ENCODE measurements around the gene FOXN4.

FOXN4 gene

DNA sequence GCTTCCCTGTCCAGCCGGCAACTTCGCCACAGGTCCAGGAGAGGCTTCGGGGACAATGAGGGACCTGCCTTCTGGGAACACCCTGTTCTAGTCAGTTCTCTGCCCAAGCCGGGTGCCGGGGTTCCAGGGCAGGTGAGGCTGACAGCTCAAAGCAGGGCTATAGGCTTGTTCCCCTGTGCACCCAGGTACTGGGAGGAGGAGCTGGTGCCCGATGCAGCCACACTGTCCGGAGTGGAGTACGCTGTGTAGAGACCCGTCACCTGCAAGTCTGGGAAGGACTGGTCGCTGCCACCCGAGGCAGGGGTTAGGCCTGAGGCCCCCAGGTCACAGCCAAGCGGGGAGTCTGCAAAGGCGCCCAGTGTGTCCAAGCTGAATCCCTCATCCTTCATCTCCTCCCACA, 29.6 kb downstream of the FOXN4 start:
- no peak for DNase-seq (ENCODE audit: low read depth, low spot score)

DNA sequence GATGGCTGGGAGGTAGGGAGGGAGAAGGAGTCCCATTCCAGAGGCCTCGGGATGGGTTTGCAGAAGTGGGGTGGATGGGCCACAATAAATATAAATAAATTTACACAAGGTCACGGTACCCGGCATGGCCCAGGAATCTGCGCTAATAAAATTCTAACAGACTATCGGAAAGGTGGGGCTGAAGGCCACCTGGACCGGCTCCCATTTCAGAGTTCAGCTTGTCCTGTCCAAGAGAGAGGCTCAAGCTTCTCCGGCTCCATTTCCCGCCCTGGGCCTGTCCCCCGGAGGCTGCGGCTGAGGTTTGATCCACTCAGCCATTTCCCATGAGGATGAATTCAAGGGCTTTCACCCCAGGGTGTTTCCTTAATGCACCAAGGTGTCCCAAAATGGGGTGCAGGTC, 30.2 kb downstream of the FOXN4 start:
- DNase-seq (ENCODE audit: low read depth, low spot score), result no peak

DNA sequence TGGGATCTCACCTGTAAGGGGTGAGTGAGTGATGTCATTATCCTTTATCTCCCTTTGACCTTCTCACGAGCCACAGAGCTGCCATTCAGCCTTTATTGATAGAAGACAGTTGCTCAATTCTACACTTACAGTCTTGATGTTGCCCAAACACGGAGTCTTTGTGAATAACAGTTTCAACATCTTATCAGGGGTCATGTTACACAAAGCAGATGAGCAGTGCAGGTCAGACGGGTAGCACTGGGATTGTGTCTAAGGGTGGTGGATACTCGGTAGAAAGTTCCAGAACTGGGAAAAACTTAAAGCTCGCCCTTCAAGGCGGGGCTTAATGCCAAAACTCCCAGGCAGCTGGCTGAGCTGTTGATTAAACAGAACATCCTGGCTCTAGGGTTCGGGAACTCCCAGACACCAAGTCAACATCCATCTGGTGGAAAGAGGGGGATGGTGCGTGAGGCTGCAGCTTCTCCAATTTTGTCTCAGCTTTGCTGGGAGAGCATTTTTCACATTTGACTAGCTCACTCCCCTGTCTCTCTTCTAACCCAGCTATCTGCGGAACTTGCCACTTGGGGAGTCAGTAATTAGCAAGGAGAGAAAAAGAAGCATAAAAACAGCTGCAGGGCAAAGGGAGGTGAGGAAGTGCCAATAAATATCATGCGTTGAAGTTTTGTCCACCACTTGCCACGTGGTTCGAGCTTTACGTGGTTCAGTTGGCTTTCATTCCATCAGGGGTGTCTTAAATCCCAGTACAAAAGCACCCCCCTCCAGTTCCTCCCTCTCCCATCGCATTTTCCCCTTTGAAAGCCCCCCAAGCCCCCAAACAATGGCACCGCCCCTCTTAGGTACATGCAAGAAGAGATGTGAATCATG, 31.0 kb downstream of the FOXN4 start:
- DNase-seq (ENCODE audit: low read depth, low spot score), result no peak

DNA sequence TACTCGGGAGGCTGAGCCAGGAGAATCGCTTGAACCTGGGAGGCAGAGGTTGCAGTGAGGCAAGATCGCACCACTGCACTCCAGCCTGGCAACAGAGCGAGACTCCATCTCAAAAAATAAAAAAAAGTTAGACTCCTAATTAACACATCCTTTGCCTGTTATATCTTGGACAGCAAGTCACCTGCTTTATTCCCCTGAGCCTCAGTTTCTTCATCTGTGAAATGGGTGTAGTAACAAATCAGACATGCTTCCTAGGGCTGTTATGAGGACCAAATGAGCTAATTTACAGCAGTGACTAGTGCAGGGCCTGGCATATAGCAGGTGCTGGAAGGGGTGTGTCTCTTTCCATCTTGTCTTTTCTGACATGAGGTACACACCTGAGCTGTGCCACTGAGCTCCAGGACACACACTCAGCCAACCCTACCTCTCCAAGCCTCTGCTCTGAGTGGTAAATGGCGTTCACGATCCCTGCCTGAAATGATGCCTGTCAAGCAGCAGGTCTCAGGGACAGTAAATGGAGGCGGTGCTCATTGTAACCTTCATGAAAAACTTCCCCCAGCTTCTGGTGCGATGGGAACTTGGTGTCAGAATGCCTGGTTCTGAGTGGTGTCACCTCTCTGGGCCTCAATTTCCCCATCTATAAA, 31.7 kb downstream of the FOXN4 start:
- no peak for DNase-seq (ENCODE audit: low read depth, low spot score)

DNA sequence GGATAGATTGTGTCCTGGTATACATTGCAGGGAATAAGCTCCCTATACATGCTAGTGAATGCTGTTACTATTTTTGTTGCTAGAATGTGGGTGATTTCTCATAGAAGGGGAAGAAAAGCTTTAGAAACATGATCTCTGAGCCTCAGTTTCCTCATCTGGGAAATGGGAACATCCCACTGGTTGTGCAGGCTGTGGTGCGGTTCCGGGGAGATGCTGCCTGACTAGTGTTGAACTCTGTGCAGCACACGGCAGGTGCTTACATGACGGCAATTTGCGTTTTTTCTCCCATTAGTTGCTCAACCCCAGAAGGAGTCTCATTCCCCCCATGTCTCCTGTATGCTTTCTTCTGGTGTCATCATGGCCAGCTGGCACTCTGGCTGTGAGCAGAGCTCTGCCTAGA, 32.9 kb downstream of the FOXN4 start:
- DNase-seq (ENCODE audit: low read depth, low spot score), result no peak

DNA sequence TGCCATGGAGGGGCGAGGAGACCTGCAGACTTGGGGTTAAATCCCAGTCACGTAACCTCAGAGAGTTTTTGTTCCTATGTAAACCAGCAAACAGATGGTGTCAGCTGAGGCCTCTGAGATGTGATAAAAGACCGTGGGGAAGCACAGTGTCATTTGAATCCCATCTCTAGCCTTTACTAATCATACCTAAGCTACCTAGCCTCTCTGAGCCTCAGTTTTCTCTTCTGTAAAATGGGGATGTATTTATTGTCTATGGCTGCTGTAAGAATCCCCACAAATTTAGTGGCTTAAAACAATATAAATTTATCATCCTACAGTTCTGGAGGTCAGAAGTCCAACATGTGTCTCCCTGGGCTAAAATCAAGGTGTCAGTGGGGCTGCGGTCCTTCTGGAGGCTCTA, 33.9 kb downstream of the FOXN4 start:
- no peak for DNase-seq (ENCODE audit: low read depth, low spot score)

DNA sequence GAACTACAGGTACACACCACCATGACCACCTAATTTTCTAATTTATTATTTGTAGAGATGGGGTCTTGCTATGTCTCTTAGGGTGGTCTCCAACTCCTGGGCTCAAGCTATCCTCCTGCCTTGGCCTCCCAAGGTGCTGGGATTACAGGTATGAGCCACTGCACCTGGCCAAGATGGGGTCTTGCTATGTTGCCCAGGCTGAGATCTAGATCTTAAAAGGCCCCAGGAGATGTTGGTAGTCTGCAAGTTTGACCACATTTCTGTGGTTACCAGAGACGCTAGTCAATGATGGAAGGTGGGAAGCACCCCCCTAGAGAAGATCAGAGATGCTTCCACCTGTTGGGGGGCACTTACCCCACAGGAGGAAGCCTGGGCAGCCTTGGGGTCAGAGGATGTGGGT, 34.7 kb downstream of the FOXN4 start:
- DNase-seq (ENCODE audit: low read depth, low spot score), result no peak

DNA sequence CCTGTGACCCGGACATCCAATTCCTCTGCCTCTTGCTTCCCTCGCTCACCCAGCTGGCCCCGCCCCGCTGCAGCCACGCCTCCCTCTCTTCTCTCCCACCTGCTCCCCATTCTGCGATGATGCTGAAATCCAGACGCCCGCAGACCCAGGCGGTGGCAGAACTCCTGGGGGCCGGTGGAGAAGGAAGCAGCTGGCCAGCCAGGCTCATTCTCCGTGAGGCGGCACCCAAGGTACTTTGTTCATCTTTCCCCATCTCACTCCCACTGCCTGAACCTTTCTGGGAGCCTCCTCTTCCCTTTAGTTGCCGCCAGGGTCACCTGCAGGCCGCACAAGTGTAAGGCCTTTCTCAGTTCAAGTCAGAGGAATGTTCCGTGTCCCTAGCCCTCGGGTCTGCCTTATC, 35.7 kb downstream of the FOXN4 start:
- no peak for DNase-seq (ENCODE audit: low read depth, low spot score)

DNA sequence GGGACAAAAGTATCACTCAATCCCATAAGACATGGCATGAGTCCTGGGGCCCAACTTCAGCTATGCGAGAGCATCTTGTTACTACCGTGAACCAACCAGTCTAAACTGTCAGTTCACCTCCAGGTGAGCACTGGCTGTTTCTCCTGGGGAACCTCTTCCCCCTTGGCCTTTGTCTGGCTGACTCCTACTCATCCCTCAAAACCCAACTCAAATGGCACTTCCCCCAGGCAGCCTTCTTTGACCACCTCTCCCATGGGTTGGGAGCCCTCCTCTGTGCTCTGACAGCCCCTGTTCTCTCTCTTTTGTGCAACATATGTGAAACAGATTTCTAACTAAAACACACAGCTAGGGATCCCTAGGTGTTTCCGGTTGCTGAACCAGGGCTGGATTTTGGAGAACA, 37.7 kb downstream of the FOXN4 start:
- no peak for DNase-seq (ENCODE audit: low read depth, low spot score)

DNA sequence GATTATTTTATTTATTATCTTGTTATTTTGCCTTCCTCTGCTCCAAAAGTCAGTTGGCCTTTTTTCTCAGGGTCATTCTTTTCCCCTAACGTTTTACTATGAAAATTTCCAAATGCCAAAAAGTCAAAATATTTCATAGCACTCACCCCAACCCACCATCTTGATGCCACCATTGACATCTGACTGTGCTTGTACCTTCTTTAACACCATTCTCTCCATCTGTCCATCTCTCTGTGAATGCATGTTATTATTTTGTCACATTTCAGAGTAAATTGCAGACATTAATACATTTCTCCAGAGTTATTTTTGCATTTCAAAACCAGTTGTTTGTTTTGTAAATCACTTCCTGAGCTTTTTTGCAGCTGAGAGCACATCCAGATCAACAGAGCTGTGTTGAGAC, 38.6 kb downstream of the FOXN4 start:
- no peak for DNase-seq (ENCODE audit: low read depth, low spot score)

DNA sequence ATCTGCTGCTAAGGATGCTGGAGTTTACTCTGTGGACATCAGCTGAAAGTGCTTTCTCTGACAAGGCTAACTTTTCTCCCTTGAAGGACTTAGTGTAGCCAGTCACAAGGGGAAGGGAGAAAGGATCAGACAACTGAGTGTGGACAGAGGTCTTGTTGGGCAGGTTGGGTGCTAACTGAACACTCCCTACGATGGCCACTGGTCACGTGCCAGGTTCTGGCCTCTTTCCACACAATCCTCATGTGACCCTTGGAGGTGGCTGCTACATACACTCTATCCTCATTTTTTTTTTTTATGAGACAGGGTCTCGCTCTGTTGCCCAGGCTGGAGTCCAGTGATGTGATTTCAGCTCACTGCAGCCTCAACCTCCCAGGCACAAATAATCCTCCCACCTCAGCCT, 39.7 kb downstream of the FOXN4 start:
- no peak for DNase-seq (ENCODE audit: low read depth, low spot score)

DNA sequence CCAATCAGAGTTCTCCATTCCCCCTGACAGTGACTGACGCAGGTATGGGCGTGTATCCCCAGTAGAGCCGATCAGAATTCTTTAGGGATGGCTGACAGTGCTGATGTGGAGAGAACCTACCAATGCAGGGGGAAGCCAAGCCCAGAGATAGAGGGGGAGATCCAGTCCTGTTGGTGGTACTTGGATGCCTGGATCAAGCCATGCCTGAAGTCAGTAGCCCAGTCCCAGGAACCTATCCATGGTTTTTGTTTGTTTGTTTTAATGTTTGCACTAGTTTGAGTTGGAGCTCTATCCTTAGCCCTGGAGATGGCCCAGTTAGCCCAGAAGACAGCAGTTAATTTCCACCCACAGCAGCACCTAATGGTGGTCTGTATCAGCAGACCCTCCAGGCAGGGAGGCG, 40.2 kb downstream of the FOXN4 start:
- no peak for DNase-seq (ENCODE audit: low read depth, low spot score)

DNA sequence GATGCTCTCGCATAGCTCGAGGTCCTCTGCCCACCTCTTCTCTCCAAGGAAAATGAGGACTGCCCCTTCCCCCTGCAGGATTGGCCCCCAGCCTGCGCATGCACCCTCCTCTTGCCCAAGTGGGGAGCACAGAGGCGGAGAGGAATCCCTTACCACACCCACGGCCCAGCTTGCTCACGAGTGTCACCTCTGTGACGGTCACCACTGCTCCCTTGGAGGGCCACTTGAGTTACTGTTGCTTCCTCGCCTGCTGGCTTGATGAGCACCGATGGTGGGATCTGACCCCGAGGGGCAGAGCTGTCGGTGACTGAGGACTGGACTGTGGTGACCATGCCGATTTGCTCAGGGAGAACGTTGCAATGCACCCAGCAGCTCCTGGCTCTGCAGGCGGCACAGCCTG, 41.7 kb downstream of the FOXN4 start:
- no peak for DNase-seq (ENCODE audit: low read depth, low spot score)

DNA sequence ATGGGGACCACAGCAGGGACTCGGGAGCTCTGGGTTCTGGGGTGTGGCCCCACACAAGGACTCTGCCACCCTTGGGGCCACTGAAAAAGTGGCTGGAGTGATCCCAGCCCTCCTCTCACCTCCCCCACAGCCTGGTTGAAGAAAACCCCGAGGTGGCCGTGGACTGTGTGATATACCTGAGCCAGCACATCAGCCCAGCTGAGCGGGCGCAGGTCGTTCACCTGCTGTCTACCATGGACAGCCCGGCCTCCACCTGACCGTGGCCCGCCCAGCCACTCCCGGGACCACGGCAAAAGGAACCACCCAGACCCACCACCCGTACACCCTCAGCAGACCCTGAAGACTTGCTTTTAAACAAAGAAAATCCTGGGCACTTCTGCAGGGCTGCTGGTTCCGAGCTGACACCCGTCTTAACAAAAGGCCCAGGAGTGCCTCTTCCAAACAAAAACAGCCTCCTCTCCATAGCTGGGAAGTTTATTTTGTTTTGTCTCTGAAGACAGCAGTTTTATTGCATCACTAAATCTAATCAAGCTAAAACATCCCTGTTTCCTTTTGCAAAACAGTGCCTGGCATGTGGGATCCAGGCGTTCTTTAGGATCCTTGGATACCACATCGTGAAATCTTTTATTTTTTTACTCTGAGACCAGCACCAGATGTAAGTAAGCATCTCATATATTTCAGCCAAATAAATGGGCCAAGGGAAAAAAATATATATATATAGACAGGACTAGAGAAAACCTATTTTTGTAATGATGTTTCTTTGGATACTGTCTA, 42.8 kb downstream of the FOXN4 start:
- no peak for DNase-seq (ENCODE audit: low read depth, low spot score)

DNA sequence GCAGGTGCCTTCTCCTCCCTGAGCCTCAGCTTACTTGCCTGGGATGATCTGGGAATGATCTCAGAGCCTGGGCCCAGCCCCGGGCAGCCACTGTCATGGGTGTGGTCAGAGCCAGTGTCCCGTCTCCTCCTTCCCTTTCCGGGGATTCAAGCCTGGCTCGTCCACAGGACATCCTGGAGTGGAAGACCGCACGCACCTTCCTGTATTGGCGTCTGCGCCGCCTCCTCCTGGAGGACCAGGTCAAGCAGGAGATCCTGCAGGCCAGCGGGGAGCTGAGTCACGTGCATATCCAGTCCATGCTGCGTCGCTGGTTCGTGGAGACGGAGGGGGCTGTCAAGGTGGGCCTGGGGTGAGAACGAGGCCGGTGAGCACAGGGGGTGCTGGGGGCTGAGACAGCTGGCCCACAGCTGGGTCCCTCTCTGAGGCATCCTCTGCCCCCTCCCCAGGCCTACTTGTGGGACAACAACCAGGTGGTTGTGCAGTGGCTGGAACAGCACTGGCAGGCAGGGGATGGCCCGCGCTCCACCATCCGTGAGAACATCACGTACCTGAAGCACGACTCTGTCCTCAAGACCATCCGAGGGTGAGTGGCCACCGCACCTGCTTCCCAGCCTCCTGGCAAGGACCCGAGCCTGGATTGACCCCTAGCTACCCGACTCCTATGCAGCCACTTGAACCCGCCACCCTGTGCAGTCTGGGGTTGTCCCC, 44.0 kb downstream of the FOXN4 start:
- no peak for DNase-seq (ENCODE audit: low read depth, low spot score)

DNA sequence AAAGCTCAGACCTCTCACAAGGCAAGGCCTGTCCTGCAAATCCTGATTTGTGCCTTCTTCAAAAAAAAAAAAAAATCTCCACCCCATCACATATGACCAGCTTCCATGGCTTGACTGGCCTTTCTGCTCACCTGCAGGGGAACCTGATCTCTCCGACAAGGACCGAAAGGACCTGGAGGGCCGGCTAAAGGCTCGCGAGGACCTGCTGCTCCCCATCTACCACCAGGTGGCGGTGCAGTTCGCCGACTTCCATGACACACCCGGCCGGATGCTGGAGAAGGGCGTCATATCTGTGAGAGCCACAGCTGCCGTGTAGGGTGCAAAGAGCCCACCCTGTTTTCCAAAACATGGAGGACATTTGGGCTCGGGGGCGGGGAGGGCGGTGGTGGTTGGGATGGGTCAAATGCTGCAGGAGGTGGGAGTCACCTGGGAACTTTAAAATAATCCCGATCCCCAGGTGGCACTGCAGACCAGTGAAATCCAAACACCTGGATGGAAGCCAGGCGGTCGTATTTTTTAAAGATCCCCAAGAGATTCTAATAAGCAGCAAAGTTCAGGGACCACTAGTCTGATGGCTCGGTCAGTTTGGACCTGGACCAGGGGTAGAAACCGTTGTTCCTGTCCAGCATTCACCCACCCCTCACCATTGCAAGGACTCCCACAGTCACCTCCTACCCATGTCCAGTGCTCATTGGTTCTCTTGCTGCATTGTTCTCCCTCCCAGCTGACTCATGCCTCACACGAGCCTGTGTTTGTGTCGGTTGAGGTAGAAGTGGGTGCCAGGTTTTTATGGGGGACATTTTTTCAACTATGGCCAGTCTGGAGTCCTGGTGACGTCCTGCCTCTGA, 44.8 kb downstream of the FOXN4 start:
- no peak for DNase-seq (ENCODE audit: low read depth, low spot score)

DNA sequence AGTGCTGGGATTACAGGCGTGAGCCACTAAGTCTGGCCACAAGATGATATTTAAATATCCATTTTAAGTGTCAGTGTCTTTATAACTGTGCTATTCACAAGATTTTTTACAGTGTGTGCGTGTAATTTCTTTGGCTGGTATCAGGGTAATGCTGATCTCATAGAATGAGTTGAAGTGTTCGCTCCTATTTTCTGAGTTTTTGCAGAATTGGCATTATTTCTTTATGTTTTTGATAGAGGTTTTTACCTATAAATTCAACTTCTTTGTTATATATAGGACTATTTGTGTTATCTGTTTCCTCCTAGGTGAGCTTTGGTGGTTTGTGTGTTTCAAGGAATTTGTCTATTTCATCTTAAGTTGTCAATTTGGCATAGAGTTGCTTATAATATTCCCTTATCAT, 45.6 kb downstream of the FOXN4 start:
- no peak for DNase-seq (ENCODE audit: low read depth, low spot score)

DNA sequence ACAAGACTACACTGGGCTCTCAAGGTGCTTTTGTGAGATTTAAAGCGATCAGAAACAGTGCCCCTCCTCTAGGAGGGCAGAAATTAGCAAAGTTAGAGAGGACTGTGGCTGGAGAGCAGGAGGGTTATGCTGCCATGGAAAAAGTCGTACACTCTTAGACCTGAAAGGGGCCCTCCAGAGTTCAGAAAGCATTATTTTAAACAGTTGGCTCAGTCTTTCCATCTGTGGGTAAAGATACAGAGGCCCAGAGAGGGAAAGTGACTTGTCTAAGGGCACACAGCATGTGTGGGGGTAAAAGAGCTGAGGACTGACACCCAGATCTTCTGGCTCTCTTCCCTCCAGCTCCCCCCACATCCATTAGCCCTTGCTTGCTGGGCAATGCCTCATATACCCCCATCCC, 47.1 kb downstream of the FOXN4 start:
- DNase-seq (ENCODE audit: low read depth, low spot score), result no peak

DNA sequence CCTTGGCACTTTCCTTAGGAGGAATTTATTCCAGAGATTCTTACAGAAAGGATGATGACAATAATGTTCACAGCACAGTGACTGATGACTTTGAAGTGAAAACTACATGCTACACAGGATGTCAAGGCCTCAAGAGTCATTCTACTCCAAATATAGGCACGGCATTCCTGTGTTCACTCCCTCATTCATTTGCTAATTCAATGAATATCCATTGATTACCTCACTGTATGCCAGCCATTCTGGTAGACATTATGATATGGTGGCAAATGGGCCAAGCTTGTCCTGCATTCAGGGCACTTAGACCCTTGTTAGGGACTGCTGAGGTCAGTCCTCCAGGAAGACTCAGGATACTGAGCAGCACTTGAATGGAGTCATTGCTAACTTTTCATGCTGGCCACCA, 48.0 kb downstream of the FOXN4 start:
- no peak for DNase-seq (ENCODE audit: low read depth, low spot score)

DNA sequence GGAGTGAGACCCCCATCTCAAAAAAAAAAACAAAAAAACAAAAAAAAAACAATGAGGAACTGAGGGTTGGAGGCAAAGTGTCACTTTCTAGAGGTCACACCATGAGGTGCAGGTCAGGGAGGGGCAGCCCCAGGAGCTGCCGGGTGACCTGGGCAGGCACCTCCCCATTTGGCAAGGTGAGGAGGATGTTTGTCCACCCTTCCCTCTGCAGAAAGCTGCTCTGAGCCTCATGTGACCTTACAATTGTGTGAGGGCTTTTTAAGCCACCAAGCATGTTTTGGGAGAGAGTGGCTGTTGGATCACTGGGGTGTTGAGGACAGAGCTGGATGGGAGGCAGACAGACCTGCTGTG, 49.6 kb downstream of the FOXN4 start:
- DNase-seq (ENCODE audit: low read depth, low spot score), result no peak
